Testis (tissue), 3 donors: ENCODE results near the gene KCNQ1. TPM values are rescaled to one million over a fixed set of nuclear protein-coding genes. Genes with fewer than 3 reads are reported as not detected.

Experiments
- DNase-seq: peaks from one replicate; pipeline ENCODE4 v3.0.0-alpha.2; 2019
- H3K27ac ChIP-seq, 2 donors: fragments of 200-600 bp; sonication (generic); one replicate each; pipeline ENCODE4 v1.5.1; 2019
- H3K27me3 ChIP-seq: fragments of 200-600 bp; sonication (generic); one replicate; pipeline ENCODE4 v1.5.1; 2019
- H3K36me3 ChIP-seq: fragments of 200-600 bp; sonication (generic); one replicate; pipeline ENCODE4 v1.5.1; 2017; ENCODE audit warnings: low read depth; ENCODE audit errors: missing control alignments
- H3K4me1 ChIP-seq: fragments of 200-600 bp; sonication (generic); one replicate; pipeline ENCODE4 v1.5.1; 2019
- H3K4me3 ChIP-seq, 2 donors: fragments of 200-600 bp; sonication (generic); one replicate each; pipeline ENCODE4 v1.5.1; 2017 to 2019
- H3K9me3 ChIP-seq: fragments of 200-600 bp; sonication (generic); one replicate; pipeline ENCODE4 v1.5.1; 2017
- CTCF ChIP-seq, 3 experiments: fragments of 450-650 bp in 2 of 3; fragments of 200-600 bp in 1 of 3; sonication (generic) in 1 of 3; IDR thresholded peaks; one replicate each; pipeline ENCODE4 v1.5.1; 2016 to 2019; ENCODE audit warnings: antibody characterized with exemption in 3 of 3, mild to moderate bottlenecking in 2 of 3, moderate library complexity in 1 of 3
- POLR2A ChIP-seq: fragments of 450-650 bp; IDR thresholded peaks from one replicate; pipeline ENCODE4 v1.6.1; 2017; ENCODE audit warnings: antibody characterized with exemption, mild to moderate bottlenecking, moderate library complexity
- WGBS, 2 donors: methylation state at CpG; one replicate each; pipeline ENCODE4 v1.1.5; 2018; 5-methylcytosine and 5-hydroxymethylcytosine counted together
- intact Hi-C: fragments of 100-400 bp; cut with DNase I; formaldehyde crosslinking; loops from one replicate; pipeline ENCODE4 v1.15.1; 2023; ENCODE audit warnings: low total_unique reads
- polyA plus RNA-seq: library from polyadenylated mRNA; stranded (reverse); fragments of 350-450 nt; fragmentation: Illumina TruSeq; extraction: RNeasy Lipid Tissue Mini Kit (QIAGEN cat#74804); gene quantifications from one replicate; pipeline ENCODE4 v1.2.3, GENCODE V29; 2014; ENCODE audit warnings: low read depth, low replicate concordance; ENCODE audit not compliant: insufficient read depth
- total RNA-seq, 2 donors: library from RNA; depleted of rRNA; stranded (reverse); fragments of >200 nt; gene quantifications; one replicate each; pipeline ENCODE4 v1.2.3, GENCODE V29; 2016

KCNQ1 gene
- total and polyA plus RNA-seq, 3 donors from 2014 or later, result 6.0 to 24.2 (median 12.8) TPM

DNA sequence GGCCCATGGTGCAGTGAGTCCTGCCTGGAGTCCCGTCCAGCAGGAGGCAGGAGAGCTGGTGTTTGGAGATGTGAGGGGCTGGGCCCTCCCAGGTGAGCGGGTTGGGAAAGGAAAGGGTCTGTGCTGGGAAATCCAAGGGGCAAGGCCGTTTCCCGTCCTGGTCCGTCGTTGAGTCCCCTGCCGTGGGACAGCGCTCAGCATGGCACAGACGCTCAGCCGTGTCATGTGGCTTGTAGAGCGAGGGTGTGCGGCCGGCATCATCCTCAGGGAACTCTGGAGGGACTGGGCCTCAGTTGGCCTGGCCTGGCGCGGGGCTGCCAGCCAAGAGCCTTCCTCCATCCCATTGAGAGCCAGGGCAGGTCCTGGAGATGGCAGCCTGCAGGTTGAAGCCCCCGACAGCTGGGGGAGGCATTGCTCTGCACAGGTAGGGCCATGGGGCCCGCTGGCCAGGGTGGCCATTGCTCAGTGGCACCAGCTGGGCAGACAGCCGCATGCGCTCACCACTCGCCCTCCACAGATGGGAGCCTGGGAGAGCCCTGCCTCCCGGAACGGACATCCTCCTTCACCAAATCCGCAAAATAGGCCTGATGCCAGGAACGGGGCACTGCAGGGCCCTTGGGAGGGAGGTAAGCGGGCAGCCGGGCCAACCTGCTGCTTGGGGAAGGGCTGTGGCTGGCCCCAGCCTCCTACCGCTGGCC is 28.7 kb downstream of the KCNQ1 start:
- intact Hi-C loops, result no loop called here
- Histone ChIP-seq H3K27me3 (no peaks in the 10 kb centered on the region), H3K9me3 (no peaks in the 10 kb centered on the region), H3K4me3 (no peak overlapping the region), H3K36me3 (no peaks in the 10 kb centered on the region), H3K27ac (no peak overlapping the region), H3K4me1 (no peaks in the 10 kb centered on the region)
- TF ChIP-seq CTCF (IDR thresholded peaks at IDR 0.05) (no peak), POLR2A (no peak)
- no peak for DNase-seq
- 90 to 94% methylated on average over 12 to 27 of the region's 27 CpGs for WGBS, 2 donors

GRCh38 chr11:2474059-2474901 is 29.5 kb downstream of the KCNQ1 start:
- no peak overlapping the region for H3K4me3 ChIP-seq
- no peaks in the 10 kb centered on the region for H3K4me1 ChIP-seq
- no peak for TF ChIP-seq CTCF (IDR thresholded peaks at IDR 0.05)
- H3K27me3 ChIP-seq, result no peaks in the 10 kb centered on the region
- H3K27ac ChIP-seq, result no peak overlapping the region
- intact Hi-C loops, result no loop called here
- H3K9me3 ChIP-seq, result no peaks in the 10 kb centered on the region
- 88 to 91% methylated on average over 3 to 14 of the region's 19 CpGs for WGBS, 2 donors
- no peak for DNase-seq
- no peaks in the 10 kb centered on the region for H3K36me3 ChIP-seq

DNA sequence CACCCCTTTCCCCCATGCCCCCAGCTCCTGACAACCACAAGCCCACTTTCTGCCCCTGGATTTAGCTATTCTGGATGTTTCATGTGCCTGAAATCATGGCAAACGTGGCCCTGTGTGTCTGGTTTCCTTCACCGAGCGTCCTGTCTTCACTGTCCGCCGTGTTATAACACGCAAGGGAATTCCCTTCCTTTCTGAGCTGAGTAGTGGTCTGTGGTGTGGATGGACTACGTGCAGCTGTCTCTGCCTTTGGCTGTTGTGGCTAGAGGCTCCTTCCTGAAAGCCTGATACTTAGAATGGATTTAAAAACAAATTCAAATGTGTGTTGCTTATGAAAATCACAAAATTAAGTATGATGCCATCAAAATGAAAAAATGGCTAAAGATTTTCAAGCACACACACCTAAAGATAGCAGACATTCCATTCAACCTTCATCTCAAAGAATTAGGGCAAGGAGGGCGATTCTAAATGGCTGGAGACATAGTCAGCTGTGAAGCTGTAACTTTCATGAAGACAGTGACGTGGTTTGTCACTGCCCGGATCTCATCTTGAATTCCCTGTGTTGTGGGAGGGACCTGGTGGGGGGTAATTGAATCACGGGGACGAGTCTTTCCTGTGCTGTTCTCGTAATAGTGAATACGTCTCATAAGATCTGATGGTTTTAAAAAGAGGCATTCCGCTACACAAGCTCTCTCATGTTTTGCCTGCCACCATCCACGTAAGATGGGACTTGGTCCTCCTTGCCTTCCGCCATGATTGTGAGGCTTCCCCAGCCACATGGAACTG is 30.5 kb downstream of the KCNQ1 start:
- Histone ChIP-seq H3K4me3 (no peak overlapping the region), H3K27ac (no peak overlapping the region)

DNA sequence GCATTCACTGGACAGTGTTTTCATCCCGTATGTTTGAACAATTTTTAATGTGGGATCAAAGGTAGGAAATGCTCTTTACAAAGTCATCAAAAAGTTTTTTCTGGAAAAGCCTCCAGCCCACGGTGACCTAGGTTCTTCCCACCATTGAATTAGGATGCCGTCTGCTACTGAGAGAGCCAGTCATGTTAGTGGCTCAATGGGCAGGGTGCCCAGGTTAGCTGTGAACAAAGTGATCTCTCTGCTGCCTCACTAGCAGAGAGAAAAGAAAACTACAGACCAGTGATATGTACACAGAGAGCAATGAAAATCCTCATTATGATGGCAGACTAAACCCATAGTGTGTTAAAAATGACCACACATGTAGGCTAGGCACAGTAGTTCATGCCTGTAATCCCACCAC is 32.4 kb downstream of the KCNQ1 start:
- Histone ChIP-seq H3K36me3 (no peaks in the 10 kb centered on the region), H3K9me3 (no peaks in the 10 kb centered on the region), H3K4me1 (no peaks in the 10 kb centered on the region), H3K27ac (no peak overlapping the region), H3K4me3 (no peak overlapping the region), H3K27me3 (no peaks in the 10 kb centered on the region)
- WGBS, 2 donors, result 40 to 60% methylated on average over 3 of the region's 3 CpGs
- TF ChIP-seq POLR2A, result no peak
- TF ChIP-seq CTCF (IDR thresholded peaks at IDR 0.05), result no peak
- no peak for DNase-seq
- intact Hi-C loops, result no loop called here

More for the DNA sequence above, 30.5 kb downstream of the KCNQ1 start:
- intact Hi-C loops, result no loop called here
- TF ChIP-seq CTCF (IDR thresholded peaks at IDR 0.05), result no peak
- no peak for TF ChIP-seq POLR2A
- DNase-seq, result no peak
- no peaks in the 10 kb centered on the region for H3K9me3 ChIP-seq
- H3K36me3 ChIP-seq, result no peaks in the 10 kb centered on the region
- 81 to 83% methylated on average over 17 of the region's 17 CpGs for WGBS, 2 donors
- no peaks in the 10 kb centered on the region for H3K4me1 ChIP-seq
- H3K27me3 ChIP-seq, result no peaks in the 10 kb centered on the region
